ENCODE data around the gene CDC42BPB. TPM values are rescaled to one million over a fixed set of nuclear protein-coding genes. Genes with fewer than 3 reads are reported as not detected.

The CDC42BPB gene
- total RNA-seq, 1 donor from 2014 or later: 131 TPM

GRCh38 chr14:103073367-103073875, 16.1 kb upstream of the CDC42BPB start:
- no peak for DNase-seq (ENCODE audit: low spot score)

GRCh38 chr14:103072595-103073366, 15.4 kb upstream of the CDC42BPB start:
- no peak for DNase-seq (ENCODE audit: low spot score)

DNA sequence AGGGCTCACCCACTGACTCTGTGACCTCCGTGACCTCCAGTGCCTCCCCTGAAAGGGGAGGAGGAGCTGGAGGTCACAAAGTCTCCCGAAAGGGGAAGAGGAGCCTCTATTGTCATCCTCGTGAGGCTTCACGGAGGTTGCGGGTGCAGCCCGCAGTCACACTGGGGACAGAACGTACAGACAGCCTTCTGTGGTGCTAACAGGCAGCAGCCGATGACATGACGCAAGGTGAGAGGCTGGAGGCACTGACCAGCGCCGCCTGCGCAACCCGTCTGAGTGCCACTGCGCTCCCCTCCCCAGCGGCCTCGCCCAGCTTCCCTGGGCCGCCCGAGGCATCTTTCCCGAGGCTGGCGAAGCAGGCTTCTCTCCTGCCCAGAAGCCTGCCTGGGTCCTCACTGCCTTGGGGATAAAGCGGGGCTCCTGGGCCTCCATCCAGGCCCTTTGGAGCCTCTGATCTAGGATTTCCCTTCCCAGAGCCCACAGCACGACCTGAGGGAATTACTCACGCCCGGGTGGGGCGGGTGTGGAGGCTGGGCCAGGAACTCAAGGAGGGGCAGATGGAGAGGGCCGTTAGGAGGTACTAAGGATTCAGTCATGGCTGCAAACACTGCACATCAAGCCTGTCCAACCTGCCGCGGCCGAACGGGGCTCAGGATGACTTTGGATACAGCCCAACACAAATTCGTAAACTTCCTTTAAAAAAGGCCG, 14.3 kb upstream of the CDC42BPB start:
- no peak for DNase-seq (ENCODE audit: low spot score)

GRCh38 chr14:103070971-103071542, 13.7 kb upstream of the CDC42BPB start:
- no peak for DNase-seq (ENCODE audit: low spot score)

DNA sequence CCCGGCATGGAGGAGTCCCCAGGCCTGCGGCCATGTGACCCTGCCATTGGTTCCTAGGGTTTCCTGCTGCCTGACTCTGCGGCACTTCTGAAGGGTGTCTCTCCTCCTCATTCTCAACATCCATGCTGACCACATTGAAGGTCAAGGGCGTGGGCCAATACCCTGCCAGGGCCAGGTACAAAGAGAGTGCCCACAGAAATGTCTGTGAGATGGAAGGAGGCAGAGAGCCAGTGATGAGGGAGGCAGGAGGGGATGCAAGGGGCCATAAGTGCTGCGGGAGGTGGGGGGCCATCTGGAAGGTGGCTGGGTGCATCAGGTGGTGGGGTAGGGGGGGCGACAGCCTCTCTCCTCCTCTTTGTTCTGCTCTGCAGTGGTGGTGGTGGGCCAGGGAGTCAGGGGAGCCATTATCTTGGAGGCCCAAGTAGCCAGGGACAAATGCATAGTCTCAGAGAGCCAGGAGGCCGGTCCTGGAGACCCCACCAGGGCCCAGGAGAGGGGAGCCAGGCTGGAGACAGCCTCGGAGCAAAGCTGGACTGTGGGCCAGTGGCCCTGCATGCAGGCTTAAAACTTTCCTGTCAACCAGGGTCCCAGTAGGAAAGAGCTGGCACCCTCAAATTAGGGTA, 13.0 kb upstream of the CDC42BPB start:
- no peak for DNase-seq (ENCODE audit: low spot score)

DNA sequence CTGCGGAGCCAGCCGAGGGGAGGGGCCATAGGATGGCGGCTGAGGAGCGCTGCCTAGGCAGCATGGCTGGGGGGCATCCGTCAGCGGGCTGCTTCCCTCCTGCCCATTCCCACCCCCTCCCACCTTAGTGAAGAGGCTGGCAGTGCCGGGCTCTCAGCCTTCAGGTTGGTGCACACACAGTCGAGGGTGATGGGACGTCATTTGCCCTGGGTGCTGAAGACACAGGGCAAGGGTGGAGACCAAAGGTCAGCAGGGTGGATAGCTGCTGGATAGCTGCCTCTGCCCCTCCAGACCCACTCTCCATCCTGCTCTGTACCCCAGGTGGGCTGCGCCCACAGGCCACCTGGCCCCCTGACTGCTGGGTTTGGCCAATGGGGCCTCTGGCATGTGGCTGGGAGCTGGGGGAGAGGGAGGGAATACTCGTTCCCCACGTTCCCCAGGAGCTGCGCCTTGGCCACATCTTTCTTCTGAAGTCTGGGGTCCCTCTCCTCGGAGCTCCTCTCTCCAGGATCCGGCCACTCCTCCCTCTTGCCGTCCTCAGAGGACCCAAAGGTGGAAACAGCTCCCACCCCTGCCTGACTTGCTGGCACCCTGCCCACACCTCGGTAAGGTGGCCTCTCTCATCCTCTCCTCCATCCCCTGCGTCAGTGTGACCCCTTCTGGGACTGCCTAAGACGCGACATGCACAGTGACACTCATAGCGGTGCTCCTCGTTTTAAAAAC, 11.2 kb upstream of the CDC42BPB start:
- no peak for DNase-seq (ENCODE audit: low spot score)

- no peak for DNase-seq (ENCODE audit: low spot score)
Measured at GRCh38 chr14:103067231-103067954, 10.0 kb upstream of the CDC42BPB start.

DNA sequence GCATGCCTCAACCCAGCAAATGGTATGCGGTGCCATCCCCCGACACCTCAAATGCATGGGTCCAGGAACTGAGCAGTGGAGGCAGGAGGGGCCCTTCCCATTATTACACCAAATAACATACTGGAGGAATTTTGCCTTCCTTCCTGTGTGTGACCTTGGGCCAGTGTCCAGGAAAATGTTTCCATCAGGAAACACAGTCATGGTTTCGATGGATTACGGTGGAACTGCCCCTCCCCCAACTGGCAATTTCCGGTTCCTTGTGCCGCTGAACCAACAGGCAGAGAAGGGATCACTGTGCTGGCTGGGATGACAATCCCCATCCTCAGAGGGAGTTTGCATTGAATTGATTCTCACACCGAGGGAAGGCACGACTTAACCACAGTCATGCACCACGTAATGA, 9.1 kb upstream of the CDC42BPB start:
- DNase-seq (ENCODE audit: low spot score): no peak

DNA sequence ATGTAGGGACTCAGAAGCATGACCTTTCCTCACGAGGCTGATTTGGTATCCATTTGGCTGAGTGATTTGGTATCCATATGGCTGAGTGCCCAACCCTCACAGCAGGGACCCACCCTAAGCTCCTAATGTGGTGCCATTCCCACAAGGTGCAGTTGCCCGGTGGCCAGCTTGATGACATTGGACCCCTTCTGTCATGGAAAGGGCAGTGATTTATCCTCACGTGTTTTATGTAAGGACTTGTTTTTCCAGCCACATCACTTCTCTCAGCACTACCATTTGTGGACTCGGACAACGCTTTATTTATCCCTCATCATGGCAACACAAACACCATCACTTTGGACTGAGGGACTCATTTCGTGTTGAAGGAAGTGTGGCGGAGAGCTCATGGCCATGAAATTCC, 8.5 kb upstream of the CDC42BPB start:
- DNase-seq (ENCODE audit: low spot score): no peak

GRCh38 chr14:103064978-103065377, 7.6 kb upstream of the CDC42BPB start:
- DNase-seq (ENCODE audit: low spot score): no peak

DNA sequence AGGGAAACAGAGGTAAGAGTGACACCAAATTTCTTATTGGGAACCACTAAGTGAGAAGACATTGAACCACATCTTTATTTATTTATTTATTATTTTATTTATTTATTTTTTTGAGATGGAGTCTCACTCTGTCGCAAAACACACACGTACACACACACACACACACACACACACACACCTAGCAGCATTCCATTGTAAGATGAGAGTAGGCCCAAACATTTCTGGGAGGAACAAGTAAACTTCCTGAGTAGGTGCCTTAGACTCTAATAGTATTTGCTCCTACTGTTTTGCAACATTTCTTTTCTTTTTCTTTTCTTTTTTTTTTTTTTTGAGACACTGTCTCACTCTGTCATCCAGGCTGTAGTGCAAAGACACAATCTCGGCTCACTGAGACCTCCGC, 7.1 kb upstream of the CDC42BPB start:
- DNase-seq (ENCODE audit: low spot score): no peak

GRCh38 chr14:103061482-103061976, 4.2 kb upstream of the CDC42BPB start:
- no peak for DNase-seq (ENCODE audit: low spot score)

GRCh38 chr14:103059556-103059955, 2.2 kb upstream of the CDC42BPB start:
- DNase-seq (ENCODE audit: low spot score): no peak

GRCh38 chr14:103058164-103059055, 1.1 kb upstream of the CDC42BPB start:
- no peak for DNase-seq (ENCODE audit: low spot score)

- DNase-seq (ENCODE audit: low spot score): no peak
Measured at GRCh38 chr14:103057028-103057371, 349 bp downstream of the CDC42BPB start.

DNA sequence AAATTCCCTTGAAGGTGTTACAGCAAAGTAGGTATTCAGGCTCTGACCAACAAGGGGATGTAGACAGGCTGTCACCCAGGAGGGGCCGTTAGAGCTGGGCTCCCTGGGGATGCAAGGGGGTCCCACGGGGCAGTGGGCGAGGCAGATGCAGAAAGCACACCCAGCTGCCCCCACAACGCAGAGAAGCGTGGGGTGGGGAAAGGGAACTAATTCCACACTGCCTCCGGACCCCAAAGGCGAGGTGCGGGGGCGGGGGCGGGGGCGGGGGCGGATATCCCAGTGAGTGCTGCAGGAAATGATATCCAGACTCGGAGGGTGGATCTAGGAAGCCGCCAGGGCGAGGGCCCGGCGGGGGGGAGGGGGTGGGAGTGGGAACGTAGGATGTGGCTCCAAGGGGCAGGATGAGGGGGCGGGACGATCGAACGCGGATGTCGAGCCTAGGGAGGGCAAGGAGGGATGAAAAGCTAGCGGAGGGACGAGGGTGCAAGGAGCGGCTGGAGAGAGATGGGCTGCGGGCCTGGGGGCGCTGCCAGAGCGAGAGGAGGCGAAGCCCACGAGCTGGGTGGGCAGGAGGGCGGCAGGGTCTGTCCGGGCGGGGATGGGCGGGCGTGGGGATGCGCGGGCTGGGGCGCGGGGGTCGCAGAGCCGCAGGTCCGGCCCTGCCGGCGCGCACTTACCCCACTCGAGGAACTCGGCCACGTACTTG, 874 bp downstream of the CDC42BPB start:
- DNase-seq (ENCODE audit: low spot score): peak; percentile 76

DNA sequence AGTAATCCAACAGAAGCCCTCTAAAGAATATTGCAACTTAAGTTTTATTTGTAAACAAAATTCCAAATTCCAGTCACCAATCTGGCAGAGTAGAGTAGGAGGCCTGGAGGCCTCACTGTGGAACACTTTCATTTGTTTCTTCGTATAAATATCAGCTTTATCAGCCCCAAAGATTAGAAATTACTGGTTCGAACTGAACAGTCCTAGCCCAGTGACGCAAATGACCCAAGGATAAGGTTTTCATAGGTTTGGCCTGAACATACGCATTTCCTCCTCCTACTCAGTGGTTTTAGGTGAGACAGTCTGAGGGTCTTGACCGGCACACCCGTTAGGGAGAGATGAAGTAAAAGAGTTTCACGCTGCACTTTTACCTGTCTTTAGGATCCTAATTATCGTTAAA, 1.7 kb downstream of the CDC42BPB start:
- DNase-seq (ENCODE audit: low spot score): no peak

DNA sequence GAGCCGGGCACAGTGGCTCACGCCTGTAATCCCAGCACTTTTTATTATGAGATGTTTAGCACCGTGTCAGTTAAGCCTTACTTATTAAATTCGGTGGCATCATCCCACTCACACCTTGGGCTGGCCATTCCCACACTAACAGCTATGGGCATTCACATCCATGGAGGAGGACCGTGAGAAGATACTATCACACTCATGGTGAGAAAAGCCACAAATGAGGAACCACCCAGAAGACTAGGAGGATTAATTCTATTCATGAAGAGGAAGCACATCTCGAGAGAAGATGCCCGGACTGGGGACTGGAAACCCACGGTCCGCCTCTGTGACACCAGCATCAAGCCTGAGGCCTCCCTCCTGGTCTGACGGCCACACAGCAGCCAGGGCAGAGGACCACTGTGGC, 4.9 kb downstream of the CDC42BPB start:
- no peak for DNase-seq (ENCODE audit: low spot score)

GRCh38 chr14:103050935-103051334, 6.4 kb downstream of the CDC42BPB start:
- DNase-seq (ENCODE audit: low spot score): no peak

Measured in ureter (tissue), 1 donor.